LNCaP clone FGC (cell line): ENCODE results near the gene OLFML1.

Source experiments
- DNase-seq: peaks from one replicate; pipeline ENCODE4 v3.0.0-alpha.2; 2011; ENCODE audit warnings: low read depth
- H3K4me3 ChIP-seq: 2 replicates; pipeline ENCODE4 v1.5.1; 2011; ENCODE audit warnings: mild to moderate bottlenecking, low read depth, low read length, control low read depth
- CTCF ChIP-seq: IDR thresholded peaks from 2 replicates; pipeline ENCODE4 v1.5.1; 2012; ENCODE audit warnings: mild to moderate bottlenecking; ENCODE audit not compliant: control insufficient read depth, insufficient read depth; ENCODE audit errors: extremely low read depth

Gene OLFML1

GRCh38 chr11:7508087-7508486, 22.8 kb downstream of the OLFML1 start:
- no peak for DNase-seq
- H3K4me3 ChIP-seq: no peak overlapping the region
- TF ChIP-seq CTCF: no peak

DNA sequence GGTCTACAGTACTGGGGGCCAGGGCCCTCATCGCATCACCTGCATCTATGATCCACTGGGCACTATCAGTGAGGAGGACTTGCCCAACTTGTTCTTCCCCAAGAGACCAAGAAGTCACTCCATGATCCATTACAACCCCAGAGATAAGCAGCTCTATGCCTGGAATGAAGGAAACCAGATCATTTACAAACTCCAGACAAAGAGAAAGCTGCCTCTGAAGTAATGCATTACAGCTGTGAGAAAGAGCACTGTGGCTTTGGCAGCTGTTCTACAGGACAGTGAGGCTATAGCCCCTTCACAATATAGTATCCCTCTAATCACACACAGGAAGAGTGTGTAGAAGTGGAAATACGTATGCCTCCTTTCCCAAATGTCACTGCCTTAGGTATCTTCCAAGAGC, 24.7 kb downstream of the OLFML1 start:
- TF ChIP-seq CTCF: no peak
- no peak overlapping the region for H3K4me3 ChIP-seq
- no peak for DNase-seq

DNA sequence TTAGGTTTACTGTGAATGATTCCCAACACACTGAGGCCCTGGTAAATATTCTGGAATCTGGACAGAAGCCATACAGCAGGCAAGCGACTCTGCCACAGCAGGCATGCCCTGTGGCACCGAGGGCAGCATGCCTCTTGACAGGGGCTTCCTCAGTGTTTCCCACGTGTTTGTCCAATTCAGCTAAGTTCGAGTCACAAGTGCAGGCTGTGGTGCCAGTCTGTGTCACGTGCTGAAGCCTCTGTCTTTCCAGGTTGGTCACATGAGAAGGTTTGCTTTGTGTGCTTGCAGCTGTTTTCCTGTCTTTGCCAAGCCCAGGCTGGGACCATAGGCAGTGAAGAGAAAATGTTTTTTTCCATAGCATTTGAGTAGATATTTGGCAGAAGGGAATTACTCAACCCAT, 26.1 kb downstream of the OLFML1 start:
- peak; percentile 83 for DNase-seq
- H3K4me3 ChIP-seq: no peak overlapping the region
- TF ChIP-seq CTCF: no peak

- peak overlapping the region; percentile 86 for H3K4me3 ChIP-seq
- DNase-seq: no peak
- no peak for TF ChIP-seq CTCF
Observed at GRCh38 chr11:7512525-7513233, 27.4 kb downstream of the OLFML1 start.

- TF ChIP-seq CTCF: peak; percentile 71
- peak within 1 kb of the TSS; percentile 86 for H3K4me3 ChIP-seq
- peak; percentile 58 for DNase-seq
Observed at GRCh38 chr11:7513234-7514098, 28.2 kb downstream of the OLFML1 start, which contains the start of gene PPFIBP2. Gene PPFIBP2, plus strand, starts transcription at chr11:7513999. Its CDS starts 35,477 bp downstream, at chr11:7549476.

DNA sequence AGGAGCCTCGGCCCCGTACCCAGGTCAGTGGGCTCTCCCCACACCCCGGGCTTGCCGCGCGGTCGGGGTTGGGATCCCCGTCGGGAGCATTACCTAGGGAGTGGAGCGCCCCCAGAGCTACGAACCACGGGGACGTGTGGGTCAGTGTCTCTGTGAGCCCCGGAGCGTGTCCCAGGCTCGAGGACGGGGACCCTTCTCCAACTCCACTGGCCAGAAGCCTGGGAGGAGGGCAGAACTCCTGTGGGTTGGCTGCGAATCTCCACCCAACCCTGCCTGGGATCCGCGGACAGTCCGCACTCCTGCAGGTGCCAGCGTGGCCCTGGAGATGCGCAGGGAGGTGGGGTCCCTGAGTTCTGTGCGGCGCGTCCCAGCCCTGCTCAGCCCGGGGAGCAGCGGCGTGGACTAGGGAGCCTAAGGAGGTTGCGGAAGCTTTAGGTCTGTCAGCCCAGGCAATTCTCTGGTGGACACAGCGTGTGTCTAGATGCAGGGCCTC, 28.8 kb downstream of the OLFML1 start:
- no peak for DNase-seq
- no peak for TF ChIP-seq CTCF
- peak overlapping the region; percentile 86 for H3K4me3 ChIP-seq
